Measurements from ENCODE around the gene CTAGE9.

The CTAGE9 gene

GRCh38 chr6:131673184-131673583 lies 37.6 kb downstream of the CTAGE9 start:
- DNase-seq (ENCODE audit: low read depth in 2 of 2, low spot score in 1 of 2) = no peak

DNA sequence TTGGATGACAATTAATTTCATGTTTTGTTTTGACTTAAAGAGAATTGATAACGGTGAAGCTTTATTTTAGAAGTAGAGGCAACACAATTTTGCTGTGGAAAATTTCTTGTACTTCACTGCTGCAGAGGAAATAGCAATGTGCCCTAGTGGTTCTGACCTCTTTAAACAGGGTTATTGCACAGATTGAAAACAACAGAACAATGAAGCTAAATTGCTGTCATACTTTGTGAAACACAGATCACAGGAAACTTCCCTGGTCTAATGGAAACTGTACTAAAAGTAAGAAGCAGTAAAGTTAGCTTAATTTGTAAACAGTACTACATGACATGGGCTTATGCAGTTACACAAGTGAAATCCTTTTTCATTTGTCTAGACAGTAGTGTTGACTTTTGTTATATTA lies 40.9 kb downstream of the CTAGE9 start:
- no peak for DNase-seq (ENCODE audit: low read depth in 2 of 2, low spot score in 1 of 2)

DNA sequence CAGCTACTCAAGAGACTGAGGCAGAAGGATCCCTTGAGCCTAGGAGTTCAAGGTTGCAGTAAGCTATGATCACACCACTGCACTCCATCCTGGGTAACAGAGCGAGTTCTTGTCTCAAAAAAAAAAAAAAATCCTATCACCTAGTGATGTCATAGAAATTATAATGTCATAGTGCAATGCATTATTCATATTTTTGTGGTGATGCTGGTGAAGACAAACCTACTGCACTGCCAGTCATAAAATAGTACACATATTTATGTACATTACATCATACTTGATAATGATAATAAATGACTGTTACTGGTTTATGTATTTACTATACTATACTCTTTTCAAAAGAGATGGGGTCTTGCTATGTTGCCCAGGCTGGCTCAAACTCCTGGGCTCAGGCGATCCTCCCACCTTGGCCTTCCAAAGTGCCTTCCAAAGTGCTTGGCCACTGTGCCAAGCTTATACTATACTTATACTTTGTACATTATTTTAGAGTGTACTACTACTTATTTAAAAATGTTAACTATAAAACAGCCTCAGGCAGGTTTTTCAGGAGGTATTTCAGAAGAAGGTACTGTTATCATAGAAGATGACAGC lies 47.1 kb downstream of the CTAGE9 start:
- no peak for DNase-seq (ENCODE audit: low read depth in 2 of 2, low spot score in 1 of 2)

- no peak for DNase-seq (ENCODE audit: low read depth in 2 of 2, low spot score in 1 of 2)
Observed at GRCh38 chr6:131660195-131660594, 50.6 kb downstream of the CTAGE9 start.

All from stimulated activated CD8-positive, alpha-beta memory T cell treated with anti-CD3 and anti-CD28 coated beads, Interleukin-4, amount 100 ng/mL, for 4 hours (primary cell).